Measurements from ENCODE around the gene SLC22A15. TPM values are rescaled to one million over a fixed set of nuclear protein-coding genes. Genes with fewer than 3 reads are reported as not detected.
"Not testable (repeated sequence)": the region's sequence is repeated elsewhere in the genome, so short reads cannot be mapped to it uniquely, and the experiment has no call there.

Gene SLC22A15
- polyA plus RNA-seq, 12 donors: 0.25 to 2.4 (median 0.71) TPM; not detected in 2

- no peak for DNase-seq
Measured at GRCh38 chr1:116031302-116031835, 55.1 kb downstream of the SLC22A15 start.

- no peak for DNase-seq
Measured at GRCh38 chr1:116033322-116033721, 57.0 kb downstream of the SLC22A15 start.

- no peak for DNase-seq
Measured at GRCh38 chr1:116036255-116036654, 59.9 kb downstream of the SLC22A15 start.

- no peak for DNase-seq
Measured at GRCh38 chr1:116038679-116039078, 62.4 kb downstream of the SLC22A15 start.

- DNase-seq: no peak
Measured at GRCh38 chr1:116044071-116044470, 67.8 kb downstream of the SLC22A15 start.

- not testable (repeated sequence) for DNase-seq
Measured at GRCh38 chr1:116046933-116047332, 70.6 kb downstream of the SLC22A15 start.

- DNase-seq: not testable (repeated sequence)
Measured at GRCh38 chr1:116051896-116052295, 75.6 kb downstream of the SLC22A15 start.

- no peak for DNase-seq
Measured at GRCh38 chr1:116062201-116062600, 85.9 kb downstream of the SLC22A15 start.

- DNase-seq: no peak
Measured at GRCh38 chr1:116064616-116065015, 88.3 kb downstream of the SLC22A15 start.

GRCh38 chr1:116066868-116067565, 90.7 kb downstream of the SLC22A15 start:
- DNase-seq: peak; percentile 35

GRCh38 chr1:116067566-116067890, 91.2 kb downstream of the SLC22A15 start:
- DNase-seq: peak; percentile 61

- no peak for DNase-seq
Measured at GRCh38 chr1:116075575-116075974, 99.3 kb downstream of the SLC22A15 start.

GRCh38 chr1:116075990-116076389, 99.7 kb downstream of the SLC22A15 start:
- no peak for DNase-seq

- DNase-seq: no peak
Measured at GRCh38 chr1:116076831-116077230, 100.5 kb downstream of the SLC22A15 start.

GRCh38 chr1:116078699-116079223, 102.4 kb downstream of the SLC22A15 start:
- no peak for DNase-seq

GRCh38 chr1:116087628-116088027, 111.3 kb downstream of the SLC22A15 start:
- DNase-seq: no peak

GRCh38 chr1:116089870-116090269, 113.6 kb downstream of the SLC22A15 start:
- no peak for DNase-seq

- no peak for DNase-seq
Measured at GRCh38 chr1:116091083-116091482, 114.8 kb downstream of the SLC22A15 start.

- DNase-seq: no peak
Measured at GRCh38 chr1:116092752-116093489, 116.6 kb downstream of the SLC22A15 start.

GRCh38 chr1:116095027-116095426, 118.7 kb downstream of the SLC22A15 start:
- no peak for DNase-seq

- DNase-seq: no peak
Measured at GRCh38 chr1:116096013-116096618, 119.8 kb downstream of the SLC22A15 start.

GRCh38 chr1:116097626-116098025, 121.3 kb downstream of the SLC22A15 start:
- DNase-seq: no peak
